ENCODE data around the gene DCBLD2.

Gene DCBLD2

DNA sequence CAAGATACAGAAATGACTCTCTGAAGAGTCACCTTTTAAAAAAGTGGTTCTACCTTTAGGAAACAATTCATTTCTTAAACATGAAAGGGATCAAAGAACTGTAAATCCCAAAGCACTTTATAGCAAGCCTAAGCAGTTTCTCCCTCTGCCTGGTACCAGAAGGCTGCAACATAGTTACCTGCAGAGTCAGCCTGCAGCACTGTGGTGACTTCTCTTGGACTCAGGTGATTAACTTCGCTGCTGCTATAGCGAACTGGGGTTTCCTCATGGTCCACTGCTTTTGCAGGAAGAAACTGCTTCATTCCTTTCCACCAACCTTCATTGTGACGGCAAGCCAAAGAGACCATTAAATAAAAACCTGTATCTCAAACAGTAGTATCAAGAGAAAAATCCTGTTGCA is 101.1 kb downstream of the DCBLD2 start:
- TF ChIP-seq, protein P1, sequence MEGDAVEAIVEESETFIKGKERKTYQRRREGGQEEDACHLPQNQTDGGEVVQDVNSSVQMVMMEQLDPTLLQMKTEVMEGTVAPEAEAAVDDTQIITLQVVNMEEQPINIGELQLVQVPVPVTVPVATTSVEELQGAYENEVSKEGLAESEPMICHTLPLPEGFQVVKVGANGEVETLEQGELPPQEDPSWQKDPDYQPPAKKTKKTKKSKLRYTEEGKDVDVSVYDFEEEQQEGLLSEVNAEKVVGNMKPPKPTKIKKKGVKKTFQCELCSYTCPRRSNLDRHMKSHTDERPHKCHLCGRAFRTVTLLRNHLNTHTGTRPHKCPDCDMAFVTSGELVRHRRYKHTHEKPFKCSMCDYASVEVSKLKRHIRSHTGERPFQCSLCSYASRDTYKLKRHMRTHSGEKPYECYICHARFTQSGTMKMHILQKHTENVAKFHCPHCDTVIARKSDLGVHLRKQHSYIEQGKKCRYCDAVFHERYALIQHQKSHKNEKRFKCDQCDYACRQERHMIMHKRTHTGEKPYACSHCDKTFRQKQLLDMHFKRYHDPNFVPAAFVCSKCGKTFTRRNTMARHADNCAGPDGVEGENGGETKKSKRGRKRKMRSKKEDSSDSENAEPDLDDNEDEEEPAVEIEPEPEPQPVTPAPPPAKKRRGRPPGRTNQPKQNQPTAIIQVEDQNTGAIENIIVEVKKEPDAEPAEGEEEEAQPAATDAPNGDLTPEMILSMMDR (IDR thresholded peaks at IDR 0.05), result no peak
- intact Hi-C loops (cut with DNase I; ENCODE audit: low total_unique reads), result no loop called here
- Histone ChIP-seq H3K4me1 (no peaks in the 10 kb centered on the region), H3K36me3 (peaks cover 5 to 25% (median 10%) of the 10 kb centered on the region in 3 donors), H3K27me3 (no peaks in the 10 kb centered on the region), H3K9me3 (no peaks in the 10 kb centered on the region), H3K27ac (no peak overlapping the region), H3K4me3 (no peak overlapping the region)
- DNase-seq, result no peak

DNA sequence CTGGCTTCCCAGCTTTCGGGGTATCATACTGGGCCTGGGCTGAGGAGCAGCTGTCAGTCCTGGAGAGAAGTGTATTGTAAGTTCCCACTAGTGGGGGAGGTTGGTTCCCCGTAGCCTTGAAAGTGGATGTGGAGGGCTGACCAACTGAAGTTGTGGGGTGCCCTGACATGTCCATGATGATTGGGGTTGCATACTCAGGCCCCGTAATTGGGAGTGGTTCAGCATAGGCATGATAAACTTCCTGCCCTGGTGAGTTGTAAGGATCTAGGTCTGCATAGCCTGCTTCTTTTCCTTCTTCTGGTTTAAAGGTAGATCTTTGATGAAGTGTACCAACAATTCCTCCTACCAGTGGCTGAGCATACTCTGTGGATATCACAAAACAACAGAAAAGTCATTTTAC is 102.0 kb downstream of the DCBLD2 start:
- no peak for DNase-seq
- Histone ChIP-seq H3K4me1 (no peaks in the 10 kb centered on the region), H3K9me3 (no peaks in the 10 kb centered on the region), H3K27ac (no peak overlapping the region), H3K27me3 (no peaks in the 10 kb centered on the region), H3K4me3 (no peak overlapping the region), H3K36me3 (peaks cover 3 to 26% (median 12%) of the 10 kb centered on the region in 3 donors)
- intact Hi-C loops (cut with DNase I; ENCODE audit: low total_unique reads), result no loop called here
- TF ChIP-seq, protein P1 (IDR thresholded peaks at IDR 0.05), result no peak

DNA sequence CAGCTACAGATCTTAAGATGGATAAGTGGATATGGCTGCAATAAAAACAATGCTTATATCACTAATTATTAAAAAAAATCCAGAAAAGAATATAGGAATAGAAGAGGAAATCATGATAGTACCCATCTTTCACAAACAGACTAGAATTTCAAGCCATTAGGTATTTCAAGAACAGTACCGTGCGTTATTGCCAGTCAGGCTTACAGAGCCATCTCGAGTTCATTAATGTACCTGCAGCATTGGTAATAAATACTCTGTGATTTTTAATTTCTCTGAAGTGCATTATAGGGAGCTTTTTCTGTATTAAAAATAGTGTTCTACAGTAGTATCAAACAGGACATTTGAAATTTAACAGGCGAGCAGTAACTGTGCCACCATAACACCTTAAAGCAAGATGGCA is 102.7 kb downstream of the DCBLD2 start:
- intact Hi-C loops (cut with DNase I; ENCODE audit: low total_unique reads), result no loop called here
- TF ChIP-seq, protein P1 (IDR thresholded peaks at IDR 0.05), result peak in 1 of 2 experiments; percentile 15
- Histone ChIP-seq H3K4me3 (no peak overlapping the region), H3K9me3 (no peaks in the 10 kb centered on the region), H3K27me3 (no peaks in the 10 kb centered on the region), H3K36me3 (peaks cover 3 to 28% (median 12%) of the 10 kb centered on the region in 3 donors), H3K27ac (no peak overlapping the region), H3K4me1 (no peaks in the 10 kb centered on the region)
- no peak for DNase-seq

DNA sequence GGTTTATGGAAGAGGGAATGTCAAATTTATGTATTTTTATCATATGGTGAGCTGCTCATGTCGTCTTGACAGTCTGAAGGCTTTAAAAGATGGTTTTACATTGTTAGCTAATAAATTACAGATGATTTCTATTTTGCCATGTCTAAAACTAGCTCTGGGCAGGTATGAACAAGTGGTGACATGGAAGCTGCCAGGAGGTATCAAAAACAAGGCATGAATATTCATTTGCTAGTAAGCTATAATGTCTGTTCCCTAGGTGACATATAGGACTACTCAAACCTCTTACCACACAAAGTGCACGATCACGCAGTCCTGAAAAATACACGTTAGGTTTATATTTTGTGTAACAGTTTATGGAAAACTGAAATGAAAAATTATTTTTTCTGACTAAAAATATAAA is 103.6 kb downstream of the DCBLD2 start:
- peaks cover 3 to 28% (median 12%) of the 10 kb centered on the region in 3 donors for H3K36me3 ChIP-seq
- no peaks in the 10 kb centered on the region for H3K9me3 ChIP-seq
- intact Hi-C loops (cut with DNase I; ENCODE audit: low total_unique reads), result no loop called here
- TF ChIP-seq, protein P1 (IDR thresholded peaks at IDR 0.05), result no peak
- no peak for DNase-seq
- H3K27ac ChIP-seq, result no peak overlapping the region
- H3K4me1 ChIP-seq, result no peaks in the 10 kb centered on the region
- no peak overlapping the region for H3K4me3 ChIP-seq
- H3K27me3 ChIP-seq, result no peaks in the 10 kb centered on the region

DNA sequence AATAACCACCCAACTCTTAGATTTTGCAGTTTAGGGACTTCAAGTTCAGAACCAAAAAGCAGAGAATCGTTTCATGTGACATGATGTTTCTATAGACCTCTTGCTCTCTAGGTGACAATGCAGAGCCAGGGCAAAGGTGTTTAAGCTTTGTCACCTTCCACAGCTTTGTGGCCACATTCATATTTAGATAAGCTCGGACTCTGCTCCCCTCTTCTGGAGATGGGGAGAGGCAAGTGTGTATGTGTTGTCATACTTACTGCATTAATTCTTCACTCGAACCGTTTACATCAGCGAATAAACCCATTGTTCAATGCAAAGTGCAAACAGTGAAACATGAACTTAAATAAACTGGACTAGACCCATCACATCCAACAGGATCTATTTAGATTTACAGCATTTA is 105.2 kb downstream of the DCBLD2 start:
- Histone ChIP-seq H3K4me1 (no peaks in the 10 kb centered on the region), H3K9me3 (no peaks in the 10 kb centered on the region), H3K36me3 (peaks cover 3 to 25% (median 12%) of the 10 kb centered on the region in 3 donors), H3K27ac (no peak overlapping the region), H3K27me3 (no peaks in the 10 kb centered on the region), H3K4me3 (no peak overlapping the region)
- TF ChIP-seq, protein P1 (IDR thresholded peaks at IDR 0.05), result no peak
- intact Hi-C loops (cut with DNase I; ENCODE audit: low total_unique reads), result no loop called here
- DNase-seq, result no peak

DNA sequence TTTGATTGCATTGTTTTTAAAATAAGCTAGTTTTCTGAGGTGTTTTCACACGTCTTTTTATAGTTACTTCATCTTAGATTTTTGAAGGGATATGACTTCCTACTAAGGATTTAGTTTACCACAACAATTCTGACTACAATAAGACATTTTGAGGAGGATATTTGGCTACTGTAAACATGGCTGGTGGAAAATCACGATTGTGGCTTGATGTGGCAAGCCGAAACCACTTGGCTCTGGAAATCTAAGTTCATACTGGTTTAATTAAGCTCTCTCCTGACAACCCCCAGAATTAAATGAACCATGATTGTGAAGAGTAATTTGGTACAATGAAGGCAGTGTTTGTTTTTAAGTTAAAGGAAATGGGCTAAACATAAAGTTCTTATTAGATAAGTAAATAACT is 107.5 kb downstream of the DCBLD2 start:
- TF ChIP-seq, protein P1 (IDR thresholded peaks at IDR 0.05), result no peak
- Histone ChIP-seq H3K27ac (no peak overlapping the region), H3K9me3 (no peaks in the 10 kb centered on the region), H3K4me3 (no peak overlapping the region), H3K27me3 (no peaks in the 10 kb centered on the region), H3K4me1 (no peaks in the 10 kb centered on the region), H3K36me3 (peaks cover 0 to 16% (median 4%) of the 10 kb centered on the region in 3 donors)
- no peak for DNase-seq
- intact Hi-C loops (cut with DNase I; ENCODE audit: low total_unique reads), result no loop called here

Measured in tibial artery (tissue), 4 donors.